NT2/D1 (cell line): Measurements from ENCODE around the gene BRD9.
"Not testable (repeated sequence)": the region's sequence is repeated elsewhere in the genome, so short reads cannot be mapped to it uniquely, and the experiment has no call there.

ENCODE experiments used
- DNase-seq: peaks from one replicate; pipeline ENCODE4 v3.0.0-alpha.2; 2011; ENCODE audit warnings: low read depth, low spot score
- H3K27me3 ChIP-seq: 2 replicates; pipeline ENCODE4 v1.6.0; 2011; ENCODE audit warnings: mild to moderate bottlenecking; ENCODE audit not compliant: insufficient read length, insufficient read depth
- H3K36me3 ChIP-seq: 2 replicates; pipeline ENCODE4 v1.6.1; 2011; ENCODE audit warnings: mild to moderate bottlenecking, low read length, mixed read lengths; ENCODE audit not compliant: insufficient read depth, insufficient read length
- H3K4me1 ChIP-seq: 2 replicates; pipeline ENCODE4 v1.5.1; 2011; ENCODE audit not compliant: insufficient read depth, insufficient read length
- H3K4me3 ChIP-seq: 2 replicates; pipeline ENCODE4 v1.5.1; 2011; ENCODE audit warnings: low read depth; ENCODE audit not compliant: insufficient read length
- H3K9ac ChIP-seq: 2 replicates; pipeline ENCODE4 v1.6.0; 2011; ENCODE audit warnings: low read depth; ENCODE audit not compliant: insufficient read length
- H3K9me3 ChIP-seq: 2 replicates; pipeline ENCODE4 v1.5.1; 2011; ENCODE audit warnings: mild to moderate bottlenecking, low read length; ENCODE audit not compliant: insufficient read depth
- SUZ12 ChIP-seq: IDR thresholded peaks from 2 replicates; pipeline ENCODE4 v1.6.1; 2011; ENCODE audit not compliant: insufficient read length, insufficient read depth; ENCODE audit errors: extremely low read depth
- YY1 ChIP-seq: IDR thresholded peaks from 2 replicates; pipeline ENCODE4 v1.6.1; 2011; ENCODE audit not compliant: insufficient read length, insufficient read depth
- ZNF274 ChIP-seq: IDR thresholded peaks from 2 replicates; pipeline ENCODE4 v1.6.1; 2011; ENCODE audit warnings: mild to moderate bottlenecking, low read depth, low read length

BRD9 gene

DNA sequence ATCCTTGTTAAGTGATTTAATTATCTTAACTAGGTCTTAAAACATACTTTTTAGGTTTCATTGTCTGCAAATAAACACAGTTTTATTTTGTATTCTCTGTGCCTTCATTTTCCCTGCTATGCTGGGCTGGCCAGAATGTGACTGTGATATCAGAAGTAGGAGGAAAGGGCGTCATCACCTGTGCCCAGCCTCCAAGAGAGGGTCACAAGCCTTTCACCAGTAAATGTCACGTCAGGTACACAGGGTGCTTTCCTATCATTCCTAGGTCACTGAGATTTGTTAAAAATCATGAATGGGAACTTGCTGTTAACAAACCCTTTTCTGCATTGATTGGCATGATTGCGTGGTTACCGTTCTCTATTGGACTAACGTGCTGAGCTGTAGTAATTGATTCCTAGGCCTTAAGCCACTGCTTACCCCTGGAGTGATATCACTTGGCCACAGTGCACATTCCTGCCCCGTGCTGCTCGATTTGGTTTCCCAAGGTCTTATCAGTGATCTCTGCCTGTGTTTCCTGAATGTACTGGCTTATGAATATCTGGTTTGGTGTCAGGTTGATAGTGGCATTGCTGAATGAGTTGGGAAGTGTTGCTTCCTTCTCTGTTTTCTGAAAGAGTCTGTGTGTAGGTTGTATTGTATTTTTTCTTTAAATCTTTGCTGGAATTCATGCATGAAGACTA lies 56.5 kb downstream of the BRD9 start:
- H3K9me3 ChIP-seq, H3K9ac ChIP-seq, H3K27me3 ChIP-seq, H3K4me3 ChIP-seq, DNase-seq, H3K4me1 ChIP-seq: not testable (repeated sequence)
- peaks cover 21% of the 10 kb centered on the region for H3K36me3 ChIP-seq

DNA sequence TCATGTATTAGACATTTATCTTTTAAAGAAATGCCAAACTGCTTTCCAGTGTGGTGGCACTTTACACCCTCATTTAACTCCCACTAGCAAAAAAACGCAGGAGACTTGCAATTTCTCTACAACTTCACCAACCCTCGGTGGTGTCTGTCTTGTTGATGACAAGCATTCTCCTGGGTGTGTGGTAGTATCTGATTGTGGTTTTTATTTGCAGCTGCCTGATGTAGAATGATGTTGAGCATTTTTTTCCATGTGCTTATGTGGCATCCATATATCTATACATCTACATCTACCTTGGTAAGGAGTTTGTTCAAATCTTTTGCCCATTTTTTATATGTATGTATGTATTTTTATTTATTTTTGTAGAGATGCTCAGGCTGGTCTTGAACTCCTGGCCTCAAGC lies 58.6 kb downstream of the BRD9 start:
- H3K27me3 ChIP-seq, H3K4me1 ChIP-seq, H3K4me3 ChIP-seq, H3K9me3 ChIP-seq, DNase-seq, H3K9ac ChIP-seq: not testable (repeated sequence)
- H3K36me3 ChIP-seq, result peaks cover 13% of the 10 kb centered on the region

DNA sequence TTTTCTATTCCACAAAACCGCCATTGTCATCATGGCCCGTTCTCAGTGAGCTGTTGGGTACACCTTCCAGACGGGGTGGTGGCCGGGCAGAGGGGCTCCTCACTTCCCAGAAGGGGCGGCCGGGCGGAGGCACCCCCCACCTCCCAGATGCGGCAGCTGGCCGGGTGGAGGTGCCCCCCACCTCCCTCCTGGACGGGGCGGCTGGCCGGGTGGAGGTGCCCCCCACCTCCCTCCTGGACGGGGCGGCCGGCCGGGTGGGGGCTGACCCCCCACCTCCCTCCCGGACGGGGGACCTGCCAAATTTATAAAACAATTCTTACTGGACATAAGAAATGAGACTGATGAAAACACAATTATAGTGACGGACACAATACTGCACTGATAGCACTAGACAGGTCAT lies 64.4 kb downstream of the BRD9 start:
- not testable (repeated sequence) for H3K4me1 ChIP-seq, DNase-seq, H3K9me3 ChIP-seq, H3K27me3 ChIP-seq, H3K9ac ChIP-seq, H3K4me3 ChIP-seq
- peaks cover 18% of the 10 kb centered on the region for H3K36me3 ChIP-seq

DNA sequence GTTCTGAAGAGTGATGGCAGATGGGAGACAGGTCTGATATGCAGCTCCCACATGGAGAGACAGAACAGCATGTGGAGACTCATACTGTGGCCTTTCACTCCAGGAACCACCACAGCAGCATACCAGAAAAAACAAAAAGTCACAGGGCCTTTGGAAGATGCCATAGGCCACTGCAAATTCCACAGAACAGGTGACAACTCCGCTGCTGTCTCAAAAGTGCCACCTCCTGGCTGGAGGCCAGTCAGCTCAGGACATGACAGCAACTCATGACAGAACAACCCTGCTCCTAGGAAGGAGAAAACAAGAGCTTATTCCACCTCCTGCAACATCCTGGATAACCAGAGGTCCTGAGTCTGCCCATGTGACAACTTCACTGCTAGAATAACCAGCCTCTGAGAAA lies 67.1 kb downstream of the BRD9 start:
- not testable (repeated sequence) for H3K4me3 ChIP-seq, H3K9me3 ChIP-seq, H3K27me3 ChIP-seq, DNase-seq, H3K9ac ChIP-seq, H3K4me1 ChIP-seq
- peaks cover 25% of the 10 kb centered on the region for H3K36me3 ChIP-seq

DNA sequence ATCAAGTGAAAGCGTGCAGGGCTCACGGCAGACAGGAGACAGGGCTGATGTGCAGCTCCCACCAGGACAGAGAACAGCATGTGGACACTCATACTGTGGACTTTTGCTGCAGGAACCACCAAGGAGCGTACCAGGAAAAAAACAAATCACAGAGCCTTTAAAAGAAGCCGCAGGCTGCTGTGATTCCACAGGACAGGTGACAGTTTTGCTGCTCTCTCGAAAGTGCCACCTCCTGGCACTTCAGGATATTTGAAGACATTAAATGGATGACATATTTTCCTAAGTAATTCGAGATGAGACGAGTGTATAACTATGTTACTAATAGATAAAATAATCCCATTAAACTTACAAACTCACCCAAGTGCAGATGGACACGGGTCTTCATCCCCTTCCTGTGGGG lies 71.1 kb downstream of the BRD9 start:
- Histone ChIP-seq H3K9me3 (no peaks in the 10 kb centered on the region), H3K4me3 (no peak overlapping the region), H3K27me3 (no peaks in the 10 kb centered on the region), H3K36me3 (peaks cover 48% of the 10 kb centered on the region), H3K9ac (no peak overlapping the region), H3K4me1 (no peaks in the 10 kb centered on the region)
- no peak for DNase-seq
- no peak for TF ChIP-seq SUZ12
- TF ChIP-seq YY1, result no peak
- no peak for TF ChIP-seq ZNF274

DNA sequence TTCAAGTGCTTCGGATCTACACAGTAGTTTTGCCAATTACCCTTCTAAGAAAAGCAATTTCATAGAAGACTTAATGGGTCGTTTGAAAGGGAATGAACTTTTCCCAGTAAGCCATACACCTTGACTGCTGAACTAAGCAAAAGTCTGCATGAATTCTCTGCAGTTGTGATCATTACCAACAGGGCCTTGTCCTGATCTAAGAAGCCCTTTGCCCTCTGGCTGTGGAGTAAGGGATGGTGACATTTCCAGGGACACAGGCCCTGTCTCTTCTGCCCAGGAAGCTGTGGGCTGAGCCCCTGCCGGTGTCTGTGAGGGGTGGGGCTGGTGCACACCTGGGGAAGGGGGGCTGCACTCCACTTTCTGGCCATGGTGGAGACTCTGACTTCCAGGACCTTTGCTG lies 72.4 kb downstream of the BRD9 start:
- no peak overlapping the region for H3K9ac ChIP-seq

DNA sequence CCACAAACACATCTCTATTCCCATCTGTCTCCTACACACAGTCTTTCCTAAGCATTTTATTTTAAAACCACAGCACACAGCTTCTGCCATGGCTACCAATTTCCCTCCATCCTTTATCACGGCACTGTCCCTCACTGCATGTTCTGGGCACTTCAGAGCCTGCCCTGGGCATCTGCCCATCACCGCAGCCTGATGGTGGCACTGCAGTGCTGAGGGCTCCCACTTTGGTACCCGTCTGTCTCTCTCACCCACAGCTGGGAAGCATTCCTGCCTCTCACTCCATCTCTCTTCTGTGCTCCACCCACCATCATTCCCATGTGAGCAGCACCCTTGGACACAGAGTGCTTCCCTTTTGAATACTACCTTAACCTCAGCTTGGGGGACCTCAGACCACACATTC lies 73.5 kb downstream of the BRD9 start:
- no peak for DNase-seq
- Histone ChIP-seq H3K4me3 (no peak overlapping the region), H3K4me1 (no peaks in the 10 kb centered on the region), H3K36me3 (peaks cover 49% of the 10 kb centered on the region), H3K27me3 (no peaks in the 10 kb centered on the region), H3K9ac (no peak overlapping the region), H3K9me3 (no peaks in the 10 kb centered on the region)
- TF ChIP-seq SUZ12 (no peak), ZNF274 (no peak), YY1 (no peak)

More for the DNA sequence above, 72.4 kb downstream of the BRD9 start:
- Histone ChIP-seq H3K9me3 (no peaks in the 10 kb centered on the region), H3K27me3 (no peaks in the 10 kb centered on the region), H3K4me1 (no peaks in the 10 kb centered on the region), H3K4me3 (no peak overlapping the region), H3K36me3 (peaks cover 55% of the 10 kb centered on the region)
- DNase-seq, result no peak
- TF ChIP-seq SUZ12 (no peak), ZNF274 (no peak), YY1 (no peak)

DNA sequence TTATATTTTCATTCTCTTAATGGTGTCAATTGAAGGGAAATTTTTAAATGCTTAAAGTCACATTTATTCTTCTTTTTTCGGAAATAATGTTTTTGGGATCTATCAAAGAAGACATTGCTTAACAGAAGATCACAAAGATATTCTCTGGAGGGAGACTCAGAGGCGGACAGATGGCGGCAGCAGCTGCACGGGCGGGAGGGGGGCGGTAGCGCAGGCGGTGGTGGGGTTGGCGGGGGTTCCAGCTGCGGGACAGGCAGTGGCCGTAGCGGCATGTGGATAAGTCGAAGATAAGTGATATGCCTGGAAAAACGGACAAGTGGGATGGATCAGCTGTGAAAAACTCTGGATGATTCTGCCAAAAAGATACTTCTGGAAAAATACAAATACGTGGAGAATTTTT lies 76.4 kb downstream of the BRD9 start:
- H3K4me3 ChIP-seq, result no peak overlapping the region
- H3K4me1 ChIP-seq, result no peaks in the 10 kb centered on the region
- TF ChIP-seq SUZ12 (no peak), ZNF274 (no peak), YY1 (no peak)
- no peak overlapping the region for H3K9ac ChIP-seq
- no peaks in the 10 kb centered on the region for H3K9me3 ChIP-seq
- no peak for DNase-seq
- peaks cover 35% of the 10 kb centered on the region for H3K36me3 ChIP-seq
- H3K27me3 ChIP-seq, result no peaks in the 10 kb centered on the region
